ENCODE results near the gene UBALD2. TPM values are rescaled to one million over a fixed set of nuclear protein-coding genes. Genes with fewer than 3 reads are reported as not detected.
"Not testable (repeated sequence)": the region's sequence is repeated elsewhere in the genome, so short reads cannot be mapped to it uniquely, and the experiment has no call there.

Gene UBALD2
- 100 to 1,000 TPM; 260 to 406 TPM for total RNA-seq

DNA sequence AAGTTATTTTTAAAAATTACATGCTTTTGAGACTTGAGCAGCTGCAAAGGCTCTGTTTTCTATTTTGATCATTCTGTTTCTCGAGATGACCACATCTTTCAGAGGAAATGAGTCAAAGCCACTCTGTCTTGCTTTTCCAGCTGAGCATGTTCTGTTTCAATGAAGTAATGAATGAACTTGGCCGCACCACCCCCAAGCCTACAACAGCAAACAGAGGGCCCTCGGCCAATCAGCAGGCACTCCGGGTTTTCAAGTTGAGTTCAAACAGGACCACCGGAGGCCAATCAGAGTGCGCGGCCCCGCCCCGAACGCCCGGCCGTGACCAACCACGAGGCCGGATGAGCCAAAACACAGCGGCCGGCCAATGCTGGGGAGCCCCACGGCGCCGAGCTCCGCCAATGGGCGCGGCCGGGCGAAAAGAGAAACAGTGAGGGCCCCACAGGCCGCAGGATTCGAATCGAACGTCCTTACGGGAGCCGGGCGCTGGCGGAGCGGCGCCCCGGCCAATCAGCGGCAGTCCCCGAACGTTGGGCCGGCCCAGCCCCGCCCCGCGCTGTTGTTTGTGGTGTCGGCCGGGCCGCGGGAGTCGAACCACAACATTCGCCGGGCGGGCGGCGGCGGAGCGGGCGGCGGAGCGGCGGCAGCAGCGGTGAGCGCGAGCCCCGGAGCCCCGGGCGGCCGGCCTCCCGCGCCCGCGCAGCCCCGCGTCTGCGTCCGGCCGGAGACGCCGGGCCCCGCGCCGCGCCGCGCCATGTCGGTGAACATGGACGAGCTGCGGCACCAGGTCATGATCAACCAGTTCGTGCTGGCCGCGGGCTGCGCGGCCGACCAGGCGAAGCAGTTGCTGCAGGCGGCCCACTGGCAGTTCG, at the start of gene UBALD2:
TSS of gene UBALD2 (plus strand) at position 594 of the 869 bp plus-strand sequence. CDS start at position 752, 158 bp downstream.
- DNase-seq (peak; percentile 100), ATAC-seq (peak; percentile 82)
- Mint-ChIP-seq H3K36me3 (peaks cover 43% of the 10 kb centered on the region), H3K4me3 (peak within 1 kb of the TSS; percentile 92), H3K27ac (peak within 1 kb of the TSS; percentile 99), H3K27me3 (no peaks in the 10 kb centered on the region), H3K4me1 (peaks cover 54% of the 10 kb centered on the region), H3K9me3 (ENCODE audit: low read depth) (no peaks in the 10 kb centered on the region)
- CTCF ChIA-PET: interaction anchor here (0.8 to 4.9 kb wide), 14 partner anchors 9 to 161 kb away, joined by 3 to 51 read pairs (median 8); partner anchors contain the start of gene SPHK1

DNA sequence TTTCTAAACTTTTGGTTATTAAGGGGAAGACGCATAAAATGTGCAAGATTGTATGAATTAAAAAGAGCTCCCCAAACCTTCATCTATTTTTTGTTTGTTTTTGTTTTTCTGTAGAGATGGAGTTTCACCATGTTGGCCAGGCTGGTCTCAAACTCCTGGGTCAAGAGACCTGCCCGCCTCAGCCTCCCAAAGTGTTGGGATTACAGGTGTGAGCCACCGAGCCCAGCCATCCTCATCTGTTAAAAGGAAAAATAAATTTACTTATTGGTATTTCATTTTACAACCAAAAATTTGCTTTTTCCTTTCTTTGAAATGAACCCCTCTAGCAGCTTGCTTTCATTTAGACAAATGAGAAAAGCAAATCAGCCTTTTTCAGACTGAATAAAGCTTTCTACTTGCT, 48.1 kb upstream of the UBALD2 start:
- H3K4me1 Mint-ChIP-seq: peaks cover 38% of the 10 kb centered on the region
- H3K36me3 Mint-ChIP-seq: peaks cover 38% of the 10 kb centered on the region
- H3K9me3 Mint-ChIP-seq (ENCODE audit: low read depth): no peaks in the 10 kb centered on the region
- H3K4me3 Mint-ChIP-seq: no peak overlapping the region
- DNase-seq (no peak), ATAC-seq (no peak)
- peak overlapping the region; percentile 25 for H3K27ac Mint-ChIP-seq
- CTCF ChIA-PET: interaction anchor here (1.0 to 2.0 kb wide), 9 partner anchors 10 to 96 kb away, joined by 3 to 7 read pairs (median 5); no protein-coding TSS in a partner anchor
- no peaks in the 10 kb centered on the region for H3K27me3 Mint-ChIP-seq

DNA sequence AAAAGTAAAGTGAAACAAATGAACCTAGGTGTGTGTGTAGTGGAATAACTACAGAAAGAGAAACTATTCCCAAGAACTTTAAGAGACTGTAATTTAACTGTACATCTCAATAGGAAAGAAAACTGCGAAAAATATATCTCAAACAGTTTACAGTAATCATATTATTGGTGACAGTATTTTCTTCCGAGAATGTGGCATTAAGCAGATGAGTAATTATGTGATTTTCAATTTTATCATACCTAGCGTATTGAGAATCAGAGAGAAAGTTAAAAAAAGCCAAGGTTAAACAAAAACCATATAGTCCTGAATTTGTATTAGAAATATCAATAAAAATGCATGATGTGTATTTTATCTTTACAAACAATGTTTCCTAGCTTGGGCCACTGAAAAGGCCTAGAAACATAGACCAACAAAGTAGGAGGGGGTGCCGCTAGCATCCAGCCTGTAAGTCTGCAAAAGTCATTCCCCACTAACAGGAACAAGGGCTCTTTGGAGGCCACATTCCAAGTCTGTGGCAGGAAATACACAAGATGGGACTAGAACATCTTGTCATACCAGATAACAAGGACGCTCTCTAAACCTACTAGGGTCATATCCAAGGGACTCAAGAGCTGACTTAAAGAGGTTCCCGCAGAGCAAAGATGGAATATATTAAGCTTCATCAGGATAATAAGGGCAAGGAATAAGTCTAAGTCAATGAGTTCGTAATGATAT, 45.3 kb upstream of the UBALD2 start:
- DNase-seq: no peak
- Mint-ChIP-seq H3K4me1 (peaks cover 36% of the 10 kb centered on the region), H3K27me3 (no peaks in the 10 kb centered on the region), H3K36me3 (peaks cover 36% of the 10 kb centered on the region), H3K9me3 (ENCODE audit: low read depth) (no peaks in the 10 kb centered on the region), H3K4me3 (no peak overlapping the region), H3K27ac (peak overlapping the region; percentile 24)
- ATAC-seq: no peak
- CTCF ChIA-PET: interaction anchor here (0.5 to 1.0 kb wide), 3 partner anchors 9 to 312 kb away, joined by 3 read pairs; no protein-coding TSS in a partner anchor

DNA sequence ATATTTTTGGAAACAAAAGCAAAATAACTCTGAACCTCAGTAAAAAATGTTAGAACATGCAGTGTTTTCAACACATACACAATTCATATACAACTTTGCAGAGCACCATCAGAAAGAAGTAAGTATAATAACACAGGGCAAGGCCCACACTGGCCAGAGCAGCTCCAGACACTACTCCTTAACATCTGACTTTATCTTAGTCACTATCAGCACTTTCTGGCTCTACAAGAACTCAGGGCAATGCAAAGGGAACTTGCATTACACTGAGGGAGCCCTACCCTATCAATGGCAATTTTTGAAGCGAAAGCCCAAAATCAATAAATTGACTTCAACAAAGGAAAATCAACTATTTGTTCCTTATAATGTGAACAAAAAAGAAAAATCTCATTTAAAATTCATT, 41.3 kb upstream of the UBALD2 start:
- Mint-ChIP-seq H3K9me3 (ENCODE audit: low read depth) (no peaks in the 10 kb centered on the region), H3K4me3 (no peak overlapping the region), H3K4me1 (peaks cover 27% of the 10 kb centered on the region), H3K36me3 (peaks cover 36% of the 10 kb centered on the region), H3K27ac (no peak overlapping the region), H3K27me3 (no peaks in the 10 kb centered on the region)
- ATAC-seq (no peak), DNase-seq (no peak)
- CTCF ChIA-PET: interaction anchor here (1.5 kb wide), 1 partner anchor 22 kb away, joined by 5 read pairs; no protein-coding TSS in a partner anchor

DNA sequence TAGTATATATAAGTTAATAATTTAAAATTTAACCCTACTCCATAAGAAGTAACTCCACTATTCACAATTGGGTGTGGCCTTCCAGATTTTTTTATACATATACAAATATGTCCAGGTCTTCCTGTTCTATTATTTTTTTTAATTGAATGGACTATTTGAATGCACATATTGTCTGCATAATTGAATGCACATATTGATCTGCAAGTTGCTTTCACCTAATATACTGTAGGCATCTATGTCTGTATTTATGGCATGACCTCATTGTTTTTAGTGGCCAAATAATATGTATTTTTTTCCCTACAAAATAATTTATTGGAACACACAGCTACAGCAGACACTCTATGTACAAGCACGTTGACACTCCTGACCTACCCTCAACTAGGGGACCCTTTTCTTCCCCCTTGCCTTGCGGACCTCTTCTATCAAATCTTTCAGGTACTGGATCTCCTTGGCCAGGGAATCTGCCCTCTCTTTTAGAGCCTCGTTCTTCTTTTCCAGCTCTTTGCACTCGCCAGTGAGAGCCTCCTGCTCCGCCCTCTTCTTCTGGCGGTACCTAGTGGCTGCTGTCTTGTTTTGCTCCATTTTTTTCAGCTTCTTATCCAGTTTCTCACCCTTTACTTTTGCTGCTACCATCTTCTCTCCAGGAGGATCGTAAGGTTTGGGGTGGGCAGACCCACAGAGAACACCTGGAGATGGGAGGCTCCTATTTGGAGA, 39.6 kb upstream of the UBALD2 start:
- Mint-ChIP-seq H3K36me3 (peaks cover 48% of the 10 kb centered on the region), H3K4me1 (peaks cover 29% of the 10 kb centered on the region)
- not testable (repeated sequence) for ATAC-seq; DNase-seq; H3K9me3 Mint-ChIP-seq (ENCODE audit: low read depth); H3K4me3 Mint-ChIP-seq; H3K27me3 Mint-ChIP-seq; H3K27ac Mint-ChIP-seq
- CTCF ChIA-PET: interaction anchor here (1.2 kb wide), 1 partner anchor 54 kb away, joined by 3 read pairs; no protein-coding TSS in a partner anchor

DNA sequence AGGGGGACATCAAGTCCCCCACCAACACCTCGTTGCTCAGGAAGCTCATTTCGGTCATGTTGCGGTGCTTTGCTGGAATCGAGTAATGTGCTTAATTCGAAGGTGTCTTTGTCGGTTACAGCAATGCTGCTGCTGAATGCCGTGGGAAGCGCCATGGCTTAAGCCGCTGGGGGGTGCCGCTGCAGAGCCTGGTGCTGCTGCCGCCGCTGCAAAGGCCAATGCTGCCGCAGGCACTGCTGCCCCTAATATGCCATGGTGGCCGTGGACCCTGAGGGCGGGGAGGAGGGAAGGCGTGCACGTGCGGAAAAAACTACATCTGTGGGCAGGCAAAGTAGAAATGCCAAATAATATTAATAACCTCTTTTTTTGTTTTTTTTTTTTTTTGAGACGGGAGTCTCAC, 38.4 kb upstream of the UBALD2 start:
- ATAC-seq; H3K4me3 Mint-ChIP-seq; H3K9me3 Mint-ChIP-seq (ENCODE audit: low read depth); DNase-seq; H3K27ac Mint-ChIP-seq; CTCF ChIA-PET; H3K27me3 Mint-ChIP-seq: not testable (repeated sequence)
- peaks cover 45% of the 10 kb centered on the region for H3K36me3 Mint-ChIP-seq
- H3K4me1 Mint-ChIP-seq: peaks cover 28% of the 10 kb centered on the region

DNA sequence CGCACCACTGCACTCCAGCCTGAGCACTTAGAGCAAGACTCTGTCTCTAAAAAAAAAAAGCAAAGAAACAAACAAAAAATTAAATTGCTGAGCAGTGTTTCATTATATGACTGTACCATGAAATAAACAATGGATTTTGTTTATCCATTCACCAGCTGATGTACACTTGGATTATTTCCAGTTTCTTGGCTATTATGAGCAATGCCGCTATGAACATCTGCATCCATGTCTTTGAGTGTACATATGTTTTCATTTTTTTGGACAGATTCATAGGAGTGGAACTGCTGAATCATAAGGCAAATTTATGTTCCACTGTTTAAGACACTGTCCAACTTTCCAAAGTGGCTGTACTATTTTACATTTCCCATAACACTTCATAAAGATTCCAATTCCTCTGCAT, 32.8 kb upstream of the UBALD2 start:
- peaks cover 61% of the 10 kb centered on the region for H3K4me1 Mint-ChIP-seq
- CTCF ChIA-PET: interaction anchor here (1.2 to 2.7 kb wide), 2 partner anchors 24 to 44 kb away, joined by 3 to 12 read pairs; no protein-coding TSS in a partner anchor

DNA sequence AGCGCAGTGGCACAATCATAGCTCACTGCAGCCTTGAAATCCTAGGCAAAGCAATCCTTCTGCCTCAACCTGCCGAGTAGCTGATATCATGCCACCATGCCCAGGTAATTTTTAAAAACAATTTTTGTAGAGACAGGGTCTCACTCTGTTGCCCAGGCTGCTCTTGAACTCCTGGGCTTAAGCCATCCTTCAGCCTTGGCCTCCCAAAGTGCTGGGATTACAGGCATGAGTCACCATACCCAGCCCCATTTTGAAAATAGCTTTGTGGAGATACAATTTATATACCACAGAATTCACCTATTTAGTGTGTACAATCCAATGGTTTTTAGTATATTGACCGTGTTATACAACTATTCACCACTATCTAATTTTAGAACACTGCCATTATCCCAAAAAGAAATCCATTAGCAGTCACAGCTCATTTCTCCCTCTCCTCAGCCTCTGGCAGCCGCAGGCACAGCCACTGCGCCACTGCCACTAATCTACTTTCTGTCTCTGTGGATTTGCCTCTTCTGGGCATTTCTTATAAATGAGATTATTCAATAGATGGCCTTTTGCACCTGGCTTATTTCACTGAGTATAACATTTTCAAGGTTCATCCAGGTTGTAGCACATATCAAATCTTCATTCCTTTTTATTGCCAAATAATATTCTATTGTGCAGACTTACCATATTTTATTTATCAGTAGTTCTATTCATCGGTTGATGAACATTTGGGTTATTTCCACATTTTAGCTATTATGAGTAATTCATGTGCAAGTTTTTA, 31.4 kb upstream of the UBALD2 start:
- Mint-ChIP-seq H3K27ac (peak overlapping the region; percentile 86), H3K9me3 (ENCODE audit: low read depth) (no peaks in the 10 kb centered on the region), H3K36me3 (peaks cover 60% of the 10 kb centered on the region), H3K4me3 (peak overlapping the region; percentile 53), H3K27me3 (no peaks in the 10 kb centered on the region), H3K4me1 (peaks cover 70% of the 10 kb centered on the region)
- CTCF ChIA-PET: interaction anchor here (0.7 to 5.1 kb wide), 5 partner anchors 11 to 103 kb away, joined by 3 to 24 read pairs (median 4); no protein-coding TSS in a partner anchor
- DNase-seq: no peak
- no peak for ATAC-seq

More for the DNA sequence above, 32.8 kb upstream of the UBALD2 start:
- no peak for DNase-seq
- no peaks in the 10 kb centered on the region for H3K27me3 Mint-ChIP-seq
- no peak for ATAC-seq
- no peaks in the 10 kb centered on the region for H3K9me3 Mint-ChIP-seq (ENCODE audit: low read depth)
- H3K4me3 Mint-ChIP-seq: no peak overlapping the region
- no peak overlapping the region for H3K27ac Mint-ChIP-seq
- peaks cover 56% of the 10 kb centered on the region for H3K36me3 Mint-ChIP-seq

DNA sequence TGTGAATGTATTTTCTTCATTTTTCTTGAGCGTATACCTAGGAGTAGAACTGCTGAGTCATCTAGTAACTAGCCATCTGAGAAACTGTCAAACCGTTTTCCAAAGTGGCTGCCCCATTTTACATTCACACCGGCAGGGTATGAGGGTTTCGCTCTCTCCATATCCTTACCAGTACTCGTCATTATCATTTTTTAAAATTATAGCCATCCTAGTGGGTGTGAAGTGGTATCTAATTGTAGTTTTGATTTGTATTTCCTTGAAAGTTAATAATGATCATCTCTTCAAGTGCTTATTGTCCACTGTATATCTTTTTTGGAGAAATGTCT, 30.8 kb upstream of the UBALD2 start:
- H3K4me1 Mint-ChIP-seq: peaks cover 72% of the 10 kb centered on the region
- CTCF ChIA-PET: interaction anchor here (0.7 to 5.1 kb wide), 5 partner anchors 11 to 104 kb away, joined by 3 to 24 read pairs (median 4); no protein-coding TSS in a partner anchor
- peaks cover 60% of the 10 kb centered on the region for H3K36me3 Mint-ChIP-seq
- H3K9me3 Mint-ChIP-seq (ENCODE audit: low read depth): no peaks in the 10 kb centered on the region
- H3K27me3 Mint-ChIP-seq: no peaks in the 10 kb centered on the region
- peak; percentile 89 for ATAC-seq
- DNase-seq: peak; percentile 69
- H3K4me3 Mint-ChIP-seq: peak overlapping the region; percentile 53
- H3K27ac Mint-ChIP-seq: peak overlapping the region; percentile 86

DNA sequence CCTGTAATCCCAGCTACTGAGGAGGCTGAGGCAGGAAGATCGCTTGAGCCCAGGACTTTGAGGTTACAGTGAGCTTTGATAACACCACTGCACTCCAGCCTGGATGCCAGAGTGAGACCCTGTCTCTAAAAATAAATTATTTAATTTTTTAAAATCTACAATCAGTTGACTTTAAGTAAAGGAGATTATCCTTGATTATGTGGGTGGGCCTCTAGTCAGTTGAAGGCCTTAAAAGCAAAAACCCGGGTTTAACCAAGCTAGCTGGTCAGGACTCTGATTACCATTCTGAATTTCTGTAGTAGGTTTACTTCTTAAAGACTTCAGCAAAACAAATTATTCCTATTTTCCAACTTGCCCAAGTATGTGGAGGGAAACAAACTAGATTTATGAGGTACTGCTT, 29.3 kb upstream of the UBALD2 start:
- Mint-ChIP-seq H3K36me3 (peaks cover 51% of the 10 kb centered on the region), H3K4me1 (peaks cover 65% of the 10 kb centered on the region), H3K9me3 (ENCODE audit: low read depth) (no peaks in the 10 kb centered on the region), H3K27ac (peak overlapping the region; percentile 62), H3K4me3 (no peak overlapping the region), H3K27me3 (peaks cover under 1% of the 10 kb centered on the region)
- ATAC-seq: no peak
- no peak for DNase-seq
- CTCF ChIA-PET: interaction anchor here (0.9 to 5.1 kb wide), 6 partner anchors 9 to 114 kb away, joined by 3 to 24 read pairs (median 4); no protein-coding TSS in a partner anchor

DNA sequence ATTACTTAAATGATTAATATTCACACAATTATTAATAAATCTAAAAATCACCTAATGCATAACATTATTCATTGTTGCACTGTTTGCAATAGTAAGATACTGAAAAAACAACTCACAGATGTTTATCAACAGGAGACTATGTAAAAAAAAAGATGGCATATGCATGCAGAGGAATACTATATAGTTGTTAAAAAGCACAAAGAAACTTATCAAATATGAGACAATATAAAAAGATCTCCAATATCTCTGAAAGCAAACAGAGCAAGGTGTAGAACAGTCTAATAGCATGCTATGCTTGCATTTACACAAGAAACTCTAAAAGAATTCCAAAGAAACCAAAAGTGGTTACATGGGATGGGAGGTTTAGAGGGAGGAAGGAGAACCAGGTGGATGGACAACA, 28.5 kb upstream of the UBALD2 start:
- DNase-seq (no peak), ATAC-seq (no peak)
- peaks cover 69% of the 10 kb centered on the region for H3K4me1 Mint-ChIP-seq
- H3K27ac Mint-ChIP-seq: peak overlapping the region; percentile 24
- no peak overlapping the region for H3K4me3 Mint-ChIP-seq
- H3K9me3 Mint-ChIP-seq (ENCODE audit: low read depth): no peaks in the 10 kb centered on the region
- CTCF ChIA-PET: interaction anchor here (1.0 to 5.1 kb wide), 4 partner anchors 8 to 57 kb away, joined by 3 to 24 read pairs (median 7); no protein-coding TSS in a partner anchor
- peaks cover 3% of the 10 kb centered on the region for H3K27me3 Mint-ChIP-seq
- H3K36me3 Mint-ChIP-seq: peaks cover 55% of the 10 kb centered on the region

DNA sequence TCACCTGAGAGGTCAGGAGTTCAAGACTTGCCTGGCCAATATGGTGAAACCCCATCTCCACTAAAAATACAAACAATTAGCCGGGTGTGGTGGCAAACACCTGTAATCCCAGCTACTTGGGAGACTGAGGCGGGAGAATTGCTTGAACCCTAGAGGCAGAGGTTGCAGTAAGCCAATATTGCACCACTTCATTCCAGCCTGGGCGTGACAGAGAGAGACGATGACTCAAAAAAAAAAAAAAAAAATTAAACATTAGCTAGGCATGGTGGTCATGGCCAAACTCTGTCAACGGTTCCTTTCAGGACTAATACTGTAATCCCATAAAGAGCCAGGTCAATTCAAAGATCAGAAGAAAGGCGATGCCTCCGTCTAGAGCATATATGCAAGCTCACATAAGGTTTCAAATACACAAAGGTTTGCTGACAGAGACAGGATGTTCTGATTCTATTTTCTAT, 27.3 kb upstream of the UBALD2 start:
- DNase-seq (no peak), ATAC-seq (no peak)
- Mint-ChIP-seq H3K27ac (peak overlapping the region; percentile 68), H3K9me3 (ENCODE audit: low read depth) (no peaks in the 10 kb centered on the region), H3K36me3 (peaks cover 42% of the 10 kb centered on the region), H3K4me3 (peak overlapping the region; percentile 84), H3K27me3 (peaks cover 3% of the 10 kb centered on the region), H3K4me1 (peaks cover 66% of the 10 kb centered on the region)
- CTCF ChIA-PET: interaction anchor here (0.9 to 5.1 kb wide), 16 partner anchors 7 to 114 kb away, joined by 3 to 24 read pairs (median 5); no protein-coding TSS in a partner anchor

All from activated CD8-positive, alpha-beta memory T cell treated with anti-CD3 and anti-CD28 coated beads, Interleukin-2, amount 10 ng/mL, durations not matched to agents 7 days and 5 days (primary cell).